GM19372 (cell line): ENCODE results near the gene PPP2R5B.

Experiments
- ATAC-seq: cut with Tn5 transposase; IDR thresholded peaks from one replicate; pipeline ENCODE4 v1.9.1; 2021; ENCODE audit warnings: mild to moderate bottlenecking, low read depth, moderate library complexity; ENCODE audit not compliant: unreplicated experiment

Gene PPP2R5B

GRCh38 chr11:64923944-64924909 is at the start of gene PPP2R5B:
TSS of gene PPP2R5B (plus strand) at chr11:64924689. CDS start at chr11:64925735, 1,046 bp downstream.
- ATAC-seq = peak; percentile 78

DNA sequence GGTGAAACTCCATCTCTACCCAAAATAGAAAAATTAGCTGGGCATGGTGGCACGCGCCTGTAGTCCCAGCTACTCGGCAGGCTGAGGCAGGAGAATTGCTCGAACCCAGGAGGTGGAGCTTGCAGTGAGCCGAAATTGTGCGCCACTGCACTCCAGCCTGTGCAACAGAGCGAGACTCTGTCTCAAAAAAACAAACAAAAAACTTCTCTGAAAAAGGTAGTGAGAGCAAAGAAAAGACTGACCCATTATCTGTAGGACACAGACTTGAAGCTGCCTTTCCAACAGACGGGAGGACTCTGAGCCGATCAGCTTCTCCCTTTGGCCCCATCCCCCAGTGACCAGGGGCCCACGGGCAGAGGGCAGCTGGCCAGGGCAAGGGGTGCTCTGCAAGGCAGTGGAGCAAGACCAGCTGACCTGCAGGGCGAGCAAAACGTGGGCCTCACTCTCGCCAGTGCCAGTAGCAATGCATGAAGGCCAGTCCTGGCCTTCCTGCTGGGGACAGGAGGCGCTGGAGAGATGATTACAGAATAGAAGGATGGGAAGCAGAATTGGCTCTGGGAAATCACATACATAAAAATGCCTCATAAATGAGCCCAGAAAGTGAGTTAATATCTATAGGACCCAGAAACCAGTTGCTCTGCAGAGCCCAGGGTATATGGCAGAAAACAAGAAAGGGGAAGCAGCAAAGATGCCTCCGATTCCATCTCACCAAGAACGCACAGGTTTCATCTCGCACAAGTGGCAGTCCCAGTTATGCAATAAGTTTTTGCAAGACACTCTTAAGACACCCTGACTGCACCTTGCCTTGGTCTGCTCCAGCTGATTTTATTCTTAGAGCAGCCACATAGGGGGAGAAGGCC is 48.9 kb upstream of the PPP2R5B start:
- ATAC-seq = no peak

DNA sequence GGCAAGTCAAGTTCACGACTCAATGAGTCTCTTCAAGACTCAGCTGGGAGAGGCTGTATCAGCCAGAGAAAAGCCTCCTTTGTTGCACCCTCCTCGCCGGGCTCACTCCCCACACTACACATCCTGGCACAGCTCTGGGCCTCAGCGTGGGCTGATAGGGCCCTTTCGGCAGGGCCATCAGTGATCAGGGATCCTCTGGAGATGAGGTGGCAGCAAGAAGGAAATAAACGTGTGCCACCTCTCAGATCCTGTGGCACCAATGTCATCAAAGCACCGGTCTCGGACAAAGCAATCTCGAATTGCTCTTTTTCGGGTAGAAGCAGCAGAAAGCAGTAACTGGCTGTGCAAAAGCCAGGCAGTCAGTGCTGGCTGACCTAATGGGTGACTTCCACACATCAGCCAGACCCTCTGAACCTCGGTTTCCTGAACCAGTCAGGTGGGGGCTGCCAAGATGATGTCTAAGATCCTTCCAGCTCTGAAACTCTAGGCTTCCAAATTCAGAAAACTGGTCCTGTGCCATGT is 48.2 kb upstream of the PPP2R5B start:
- ATAC-seq = no peak

GRCh38 chr11:64876835-64877341 is 47.6 kb upstream of the PPP2R5B start:
- ATAC-seq = no peak

- ATAC-seq = no peak
Measured at GRCh38 chr11:64877390-64878222, 46.9 kb upstream of the PPP2R5B start.

DNA sequence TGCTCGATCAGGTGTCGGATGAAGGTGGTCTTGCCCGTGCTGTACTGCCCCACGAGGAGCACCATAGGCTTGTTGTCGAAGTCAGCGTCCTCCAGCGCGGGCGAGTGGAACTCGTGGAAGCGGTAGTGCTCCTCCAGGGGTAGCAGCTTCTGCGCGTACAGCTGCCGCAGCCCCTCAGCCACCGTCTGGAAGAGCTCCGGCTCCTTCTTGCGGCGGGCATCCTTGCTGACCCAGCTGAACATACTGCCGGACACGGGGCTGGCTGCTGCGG is 46.3 kb upstream of the PPP2R5B start:
- ATAC-seq = no peak

GRCh38 chr11:64878494-64879243 is 45.8 kb upstream of the PPP2R5B start, which contains the start of gene EHD1:
TSS of gene EHD1 (minus strand) at chr11:64878621. CDS start at chr11:64878464, 157 bp downstream.
- peak; percentile 75 for ATAC-seq

DNA sequence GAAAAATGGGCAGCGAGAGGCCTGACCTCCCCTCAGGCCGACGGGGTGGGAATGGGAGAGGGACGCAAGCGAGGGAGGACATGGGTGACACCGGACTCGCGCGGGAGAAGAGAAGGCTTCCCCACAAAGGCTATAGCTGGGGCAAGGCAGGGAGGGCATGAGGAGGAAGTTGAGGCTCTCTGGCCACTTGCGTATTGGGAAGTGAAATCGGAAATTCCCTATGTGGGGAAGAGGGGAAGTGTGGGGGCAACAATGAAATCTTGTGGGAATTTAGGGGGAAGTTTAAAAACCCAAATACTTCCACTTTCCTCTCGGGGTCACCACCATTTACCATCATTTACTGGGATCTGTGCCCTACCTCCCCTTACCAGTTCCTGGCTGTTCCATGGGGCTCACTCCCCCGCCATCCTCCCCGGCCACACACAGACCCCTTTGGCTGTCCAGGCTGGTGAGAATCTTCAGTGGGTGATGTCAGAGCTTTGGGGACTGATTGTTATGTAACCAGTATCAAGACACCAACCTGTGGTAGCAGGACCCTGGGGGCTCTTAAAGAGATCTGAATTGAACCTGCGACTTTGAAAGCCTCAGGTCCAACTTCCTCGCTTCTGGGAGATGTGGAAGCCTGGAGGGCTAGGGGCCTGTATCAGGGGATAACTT is 45.1 kb upstream of the PPP2R5B start:
- ATAC-seq = no peak

DNA sequence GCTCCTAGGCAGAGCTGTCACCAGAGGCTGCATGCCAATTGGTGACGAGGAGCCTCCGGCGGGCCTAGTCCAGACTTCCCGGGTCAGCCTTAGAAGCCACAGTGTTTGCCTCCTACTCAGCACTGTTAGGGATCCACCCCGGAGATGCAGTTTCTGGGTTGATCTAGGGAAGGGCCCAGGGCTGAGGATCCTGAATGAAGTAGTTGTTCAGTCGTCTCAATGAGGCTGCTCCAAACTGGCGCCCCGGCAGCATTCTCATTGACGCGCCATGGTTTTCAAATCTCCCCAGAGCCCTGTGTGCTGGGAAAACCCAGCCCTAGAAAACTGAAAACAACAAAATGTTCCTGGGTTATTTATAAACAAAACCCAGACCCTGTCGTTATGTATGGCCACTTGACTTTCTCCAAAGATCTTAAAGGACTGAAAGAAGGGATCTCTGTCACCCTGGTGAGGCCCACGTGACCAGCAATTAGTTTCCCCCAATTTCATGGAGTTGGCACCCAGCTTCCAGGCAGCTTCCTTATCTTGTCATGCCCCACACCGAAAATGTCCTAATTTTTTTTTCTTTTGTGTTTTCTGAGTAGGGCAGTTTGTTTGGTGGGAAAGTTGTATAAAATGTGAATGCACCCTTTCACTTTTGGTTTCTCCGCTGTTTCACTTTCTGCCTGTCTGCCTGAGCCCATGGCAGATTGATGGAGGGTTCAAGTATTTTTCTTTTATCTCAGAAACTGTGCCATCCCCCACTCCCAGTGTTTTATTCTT is 44.1 kb upstream of the PPP2R5B start:
- no peak for ATAC-seq

GRCh38 chr11:64881476-64881875 is 43.0 kb upstream of the PPP2R5B start:
- no peak for ATAC-seq

DNA sequence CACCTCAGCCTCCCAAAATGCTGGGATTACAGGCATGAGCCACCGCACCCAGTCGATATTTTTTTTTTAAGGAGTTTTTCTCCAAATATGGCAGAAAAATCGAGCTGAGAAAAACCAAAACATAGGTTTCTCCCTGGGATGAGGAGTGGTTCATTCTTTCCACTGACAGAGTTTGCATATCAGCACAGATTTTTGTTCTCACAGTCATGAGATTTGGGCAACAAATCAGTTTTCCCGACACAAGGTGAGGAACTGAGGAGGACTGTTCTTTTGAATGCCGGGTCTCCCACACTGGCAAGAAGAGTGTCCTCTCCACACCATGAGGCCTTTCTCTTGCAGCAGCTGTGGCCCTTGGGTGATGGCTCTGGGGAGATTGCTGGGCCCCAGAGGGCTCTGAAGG is 42.2 kb upstream of the PPP2R5B start:
- no peak for ATAC-seq

GRCh38 chr11:64883575-64883974 is 40.9 kb upstream of the PPP2R5B start:
- ATAC-seq = no peak

DNA sequence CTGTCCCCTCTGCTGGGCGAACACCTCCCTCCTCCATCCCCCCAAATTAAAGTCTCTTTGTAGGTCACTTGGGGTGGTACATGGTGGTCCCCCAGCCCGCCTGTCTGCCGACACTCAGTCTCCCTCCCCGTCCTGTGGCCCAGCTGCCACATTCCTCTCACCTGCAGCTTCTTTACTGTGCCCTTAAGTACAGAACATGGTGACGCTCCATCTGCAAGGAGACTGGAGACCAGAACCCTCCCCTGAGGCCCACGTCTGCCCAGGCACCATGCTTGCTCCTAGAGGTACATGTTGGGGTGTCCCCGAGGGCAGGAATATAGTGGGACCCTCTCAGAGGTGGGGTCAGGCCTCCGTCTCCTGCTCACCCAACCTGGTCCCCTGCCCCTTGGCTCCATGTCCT is 40.5 kb upstream of the PPP2R5B start:
- no peak for ATAC-seq

GRCh38 chr11:64885367-64886286 is 38.9 kb upstream of the PPP2R5B start:
- no peak for ATAC-seq

DNA sequence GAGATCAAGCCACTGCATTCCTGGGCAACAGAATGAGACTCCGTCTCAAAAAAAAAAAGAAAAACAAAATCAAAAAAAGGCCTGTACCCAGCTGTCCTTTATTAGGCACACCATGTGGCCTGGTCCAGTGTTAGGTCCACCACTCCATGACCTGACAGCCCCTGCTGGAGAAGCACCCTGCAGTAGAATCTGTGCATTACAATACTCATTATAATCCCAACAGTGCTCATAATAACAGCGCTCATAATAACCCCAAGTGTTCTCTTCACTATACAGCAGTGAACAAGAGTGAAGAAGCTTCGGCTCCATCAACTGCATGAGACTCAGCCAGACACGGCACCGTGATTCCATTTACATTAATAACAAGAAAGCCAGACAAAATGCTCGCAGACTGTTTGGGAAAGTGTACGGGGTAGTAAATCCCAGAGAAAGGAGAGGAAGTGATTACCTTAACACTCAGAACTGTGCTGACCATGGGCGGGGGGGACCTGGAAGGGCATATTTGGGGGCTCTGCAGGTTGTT is 37.2 kb upstream of the PPP2R5B start:
- ATAC-seq = no peak

DNA sequence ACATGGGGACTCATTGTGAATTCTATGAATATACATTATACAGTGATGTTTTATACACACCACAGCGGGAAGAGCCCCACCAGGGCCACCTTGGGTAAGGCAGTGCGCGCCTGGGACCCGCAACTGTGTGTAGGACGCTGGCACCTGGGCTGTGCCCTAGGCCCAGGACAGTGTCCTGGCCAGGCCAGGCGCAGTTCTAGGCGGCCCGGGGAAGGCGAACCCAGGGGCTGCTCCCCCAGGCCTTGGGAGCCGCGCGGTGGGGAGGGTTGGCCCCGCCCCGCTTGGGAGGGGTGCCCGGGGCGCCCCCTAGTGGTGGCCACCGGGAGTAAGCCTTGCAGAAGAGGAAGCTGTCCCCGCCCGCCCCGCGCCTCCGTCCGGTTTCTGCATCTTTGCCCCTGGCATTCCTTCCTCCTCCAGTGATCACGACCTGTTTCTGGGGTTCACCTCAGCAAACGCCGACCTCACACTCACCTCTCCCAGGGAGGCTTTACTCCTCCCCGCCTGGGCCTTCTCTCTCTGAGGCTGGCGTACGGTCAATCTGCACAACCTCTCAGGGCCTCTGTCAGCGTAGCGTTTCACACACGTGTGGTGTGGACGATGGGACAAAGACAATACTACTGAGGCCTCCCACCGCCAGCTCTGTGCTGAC is 36.6 kb upstream of the PPP2R5B start:
- peak; percentile 57 for ATAC-seq

DNA sequence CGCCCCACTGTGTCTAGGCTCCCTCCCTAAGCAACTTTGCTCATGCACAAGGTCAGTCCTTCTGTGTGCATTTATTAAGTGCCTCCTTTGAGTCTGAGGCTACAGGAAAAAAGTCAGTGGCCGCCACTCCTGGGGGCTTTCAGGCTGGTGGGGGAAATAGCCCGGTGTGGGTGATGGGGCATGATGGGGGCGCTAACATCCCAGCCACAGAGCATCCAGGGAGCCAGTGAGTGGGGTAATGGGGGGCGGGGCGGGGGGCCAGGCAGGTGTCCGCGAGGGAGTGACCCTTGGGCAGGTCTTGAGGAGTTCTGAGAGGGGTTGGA is 36.1 kb upstream of the PPP2R5B start:
- no peak for ATAC-seq
